ENCODE data around the gene RFX4. TPM values are rescaled to one million over a fixed set of nuclear protein-coding genes. Genes with fewer than 3 reads are reported as not detected.

RFX4 gene
- total and polyA plus RNA-seq, 9 of the 15 experiments (the other 6 are each of a cell fraction or from before 2014, with no cell fraction given): not detected

GRCh38 chr12:106774005-106774807 lies 191.4 kb downstream of the RFX4 start, which contains the start of gene RIC8B (continued):
- TF ChIP-seq E2F1 (CRISPR knock-in tag; IDR thresholded peaks at IDR 0.05) (peak; percentile 97), SETDB1 (IDR thresholded peaks at IDR 0.05; ENCODE audit: low read length) (peak; percentile 93), ZBTB17 (CRISPR knock-in tag; IDR thresholded peaks at IDR 0.05) (peak; percentile 17; the same call in 1 of the 2 replicates), DLX4 (CRISPR knock-in tag; IDR thresholded peaks at IDR 0.05) (no peak), RERE (CRISPR knock-in tag; IDR thresholded peaks at IDR 0.05; ENCODE audit: borderline replicate concordance) (no peak), SNAPC5 (CRISPR knock-in tag; IDR thresholded peaks at IDR 0.05) (no peak), ZNF77 (CRISPR knock-in tag; IDR thresholded peaks at IDR 0.05) (no peak), ZNF79 (CRISPR knock-in tag; IDR thresholded peaks at IDR 0.05; ENCODE audit: low read depth) (no peak), TCF7 (IDR thresholded peaks at IDR 0.05; ENCODE audit: borderline replicate concordance) (no peak), EP300 (IDR thresholded peaks at IDR 0.05; ENCODE audit: low read length) (peak; percentile 73; the same call in 1 of the 2 replicates), PCBP2 (IDR thresholded peaks at IDR 0.05; ENCODE audit: low read depth, low read length, poor library complexity, severe bottlenecking) (peak; percentile 28), IRF9 (tag; IDR thresholded peaks at IDR 0.05) (no peak), ZNF592 (IDR thresholded peaks at IDR 0.05) (peak; percentile 90), SMAD2 (IDR thresholded peaks at IDR 0.05; ENCODE audit: low read depth, low read length) (no peak)
